Measurements from ENCODE around the gene KRT76.

Gene KRT76

DNA sequence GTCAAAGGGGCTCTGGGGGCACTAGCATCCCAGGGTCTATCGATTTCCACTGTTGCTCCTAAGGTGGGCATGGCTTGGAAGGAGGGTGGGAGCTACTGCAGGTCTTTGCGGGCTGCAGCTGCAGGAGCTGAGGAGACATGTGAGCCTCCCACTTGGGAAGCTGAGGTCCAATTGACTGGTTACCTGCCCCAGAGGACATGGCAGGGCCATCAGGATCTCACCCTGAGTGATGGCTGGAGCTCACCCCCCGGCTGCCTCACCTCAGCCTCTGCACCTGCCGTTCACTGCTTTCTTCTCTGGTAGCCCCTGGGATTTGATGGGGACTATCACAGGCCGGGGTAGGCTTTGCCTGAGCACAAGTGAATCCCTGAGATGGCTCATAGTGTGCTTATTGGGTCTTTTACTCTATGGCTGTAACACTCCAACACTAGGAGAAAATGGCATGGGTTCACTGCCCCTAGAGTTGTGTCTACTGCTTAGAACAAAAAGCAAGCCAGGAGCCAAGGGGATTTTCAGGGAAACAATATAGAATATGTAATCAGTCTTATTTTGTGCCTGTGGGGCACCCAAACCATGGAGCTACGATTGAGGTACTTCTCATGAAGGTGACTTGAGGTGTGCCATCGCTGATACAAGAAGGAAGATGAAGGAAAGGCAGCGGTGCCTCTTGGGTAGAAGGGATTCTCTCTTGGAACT is 40.0 kb upstream of the KRT76 start:
- Histone ChIP-seq H3K9me3 (ENCODE audit: low read length) (no peaks in the 10 kb centered on the region), H3K27me3 (ENCODE audit: insufficient read depth, low read length) (peaks cover 5% of the 10 kb centered on the region; the same call in 1 of the 2 replicates), H2AFZ (ENCODE audit: low read length) (no peak overlapping the region), H3K4me3 (ENCODE audit: low read depth, low read length, poor library complexity, severe bottlenecking) (no peak overlapping the region), H4K20me1 (ENCODE audit: insufficient read depth, low read length) (no peaks in the 10 kb centered on the region), H3K36me3 (ENCODE audit: insufficient read depth, low read length) (no peaks in the 10 kb centered on the region), H3K4me2 (ENCODE audit: low read length) (no peak overlapping the region), H3K4me1 (ENCODE audit: insufficient read depth, low read length, severe bottlenecking) (no peaks in the 10 kb centered on the region), H3F3A (ENCODE audit: insufficient read depth, low read length) (no peaks in the 10 kb centered on the region), H3K9me2 (ENCODE audit: low read depth, low read length) (no peaks in the 10 kb centered on the region), H3K9ac (ENCODE audit: low read length) (no peak overlapping the region), H3K79me2 (ENCODE audit: insufficient read depth, low read length) (no peaks in the 10 kb centered on the region), H3K27ac (ENCODE audit: low read depth, low read length, poor library complexity, severe bottlenecking) (no peak overlapping the region)
- TF ChIP-seq, protein P1, sequence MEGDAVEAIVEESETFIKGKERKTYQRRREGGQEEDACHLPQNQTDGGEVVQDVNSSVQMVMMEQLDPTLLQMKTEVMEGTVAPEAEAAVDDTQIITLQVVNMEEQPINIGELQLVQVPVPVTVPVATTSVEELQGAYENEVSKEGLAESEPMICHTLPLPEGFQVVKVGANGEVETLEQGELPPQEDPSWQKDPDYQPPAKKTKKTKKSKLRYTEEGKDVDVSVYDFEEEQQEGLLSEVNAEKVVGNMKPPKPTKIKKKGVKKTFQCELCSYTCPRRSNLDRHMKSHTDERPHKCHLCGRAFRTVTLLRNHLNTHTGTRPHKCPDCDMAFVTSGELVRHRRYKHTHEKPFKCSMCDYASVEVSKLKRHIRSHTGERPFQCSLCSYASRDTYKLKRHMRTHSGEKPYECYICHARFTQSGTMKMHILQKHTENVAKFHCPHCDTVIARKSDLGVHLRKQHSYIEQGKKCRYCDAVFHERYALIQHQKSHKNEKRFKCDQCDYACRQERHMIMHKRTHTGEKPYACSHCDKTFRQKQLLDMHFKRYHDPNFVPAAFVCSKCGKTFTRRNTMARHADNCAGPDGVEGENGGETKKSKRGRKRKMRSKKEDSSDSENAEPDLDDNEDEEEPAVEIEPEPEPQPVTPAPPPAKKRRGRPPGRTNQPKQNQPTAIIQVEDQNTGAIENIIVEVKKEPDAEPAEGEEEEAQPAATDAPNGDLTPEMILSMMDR (IDR thresholded peaks at IDR 0.05; ENCODE audit: low read length): no peak

DNA sequence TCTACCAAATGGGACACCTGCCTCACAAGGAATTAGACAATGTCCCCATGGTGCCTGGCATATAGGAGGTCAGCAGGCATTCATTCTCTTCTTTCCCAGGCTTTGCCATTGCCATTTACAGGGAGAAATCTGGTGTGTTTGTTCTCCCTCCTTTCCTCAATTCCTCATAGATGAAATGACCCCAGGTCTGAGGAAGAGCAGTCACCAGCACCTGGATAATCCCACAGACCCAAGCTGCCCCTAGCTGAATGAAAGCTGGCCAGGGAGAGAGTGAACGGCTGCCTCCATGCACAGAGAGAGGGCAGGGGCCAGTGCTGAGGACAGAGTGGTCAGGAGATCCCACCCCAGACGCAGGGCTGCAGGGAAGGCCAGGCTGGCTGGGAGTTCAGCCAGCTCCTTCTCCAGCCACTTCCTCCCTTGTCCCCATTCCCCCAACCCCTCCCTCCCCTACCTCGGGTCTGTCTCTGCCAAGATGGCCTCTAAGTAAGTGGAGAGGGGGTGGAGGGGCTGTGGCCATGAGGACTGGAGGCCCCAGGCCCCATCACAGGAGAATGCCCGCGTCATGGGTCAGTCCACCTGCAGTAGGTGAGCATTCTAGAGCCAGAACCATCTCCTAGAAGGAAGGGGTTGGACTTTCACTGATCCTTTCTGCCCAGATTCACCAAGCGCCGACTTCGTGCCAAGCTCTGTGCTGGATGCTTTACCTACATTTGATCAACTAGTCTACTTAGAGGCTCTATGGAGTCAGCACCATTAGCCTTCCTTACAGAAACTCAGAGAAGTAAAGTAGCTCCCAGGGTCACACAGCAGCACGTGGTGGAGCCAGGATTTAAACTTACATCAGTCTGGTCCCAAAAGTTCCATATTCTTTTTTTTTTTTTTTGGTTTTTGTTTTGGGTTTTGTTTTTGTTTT is 38.8 kb upstream of the KRT76 start:
- H3K79me2 ChIP-seq (ENCODE audit: insufficient read depth, low read length): no peaks in the 10 kb centered on the region

DNA sequence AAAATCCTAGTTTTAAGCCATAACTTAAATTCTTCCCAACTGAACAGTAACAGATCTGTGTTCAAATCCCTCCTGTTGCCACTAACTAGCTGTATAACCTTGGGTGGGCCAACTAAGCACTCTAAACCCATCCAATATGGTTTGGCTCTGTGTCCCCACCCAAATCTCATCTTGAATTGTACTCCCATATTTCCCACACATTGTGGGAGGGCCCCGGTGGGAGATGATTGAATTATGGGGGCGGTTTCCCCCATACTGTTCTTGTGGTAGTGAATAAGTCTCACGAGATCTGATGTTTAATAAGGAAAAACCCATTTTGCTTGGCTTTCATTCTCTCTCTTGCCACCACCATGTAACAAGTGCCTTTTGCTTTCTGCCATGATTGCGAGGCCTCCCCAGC is 38.0 kb upstream of the KRT76 start:
- peaks cover 5% of the 10 kb centered on the region; the same call in 1 of the 2 replicates for H3K27me3 ChIP-seq (ENCODE audit: insufficient read depth, low read length)
- no peaks in the 10 kb centered on the region for H3K9me3 ChIP-seq (ENCODE audit: low read length)
- no peak for TF ChIP-seq EZH2 (IDR thresholded peaks at IDR 0.05; ENCODE audit: borderline replicate concordance, low read length)
- TF ChIP-seq, protein P1 (IDR thresholded peaks at IDR 0.05; ENCODE audit: low read length): no peak
- no peaks in the 10 kb centered on the region for H3F3A ChIP-seq (ENCODE audit: insufficient read depth, low read length)
- H3K4me3 ChIP-seq (ENCODE audit: low read depth, low read length, poor library complexity, severe bottlenecking): no peak overlapping the region
- no peaks in the 10 kb centered on the region for H4K20me1 ChIP-seq (ENCODE audit: insufficient read depth, low read length)
- no peak overlapping the region for H3K9ac ChIP-seq (ENCODE audit: low read length)
- H2AFZ ChIP-seq (ENCODE audit: low read length): no peak overlapping the region
- no peak overlapping the region for H3K27ac ChIP-seq (ENCODE audit: low read depth, low read length, poor library complexity, severe bottlenecking)
- H3K36me3 ChIP-seq (ENCODE audit: insufficient read depth, low read length): no peaks in the 10 kb centered on the region
- no peaks in the 10 kb centered on the region for H3K4me1 ChIP-seq (ENCODE audit: insufficient read depth, low read length, severe bottlenecking)
- no peaks in the 10 kb centered on the region for H3K9me2 ChIP-seq (ENCODE audit: low read depth, low read length)
- no peaks in the 10 kb centered on the region for H3K79me2 ChIP-seq (ENCODE audit: insufficient read depth, low read length)
- H3K4me2 ChIP-seq (ENCODE audit: low read length): no peak overlapping the region

More for the DNA sequence above, 38.8 kb upstream of the KRT76 start:
- Histone ChIP-seq H3K9me2 (ENCODE audit: low read depth, low read length) (no peaks in the 10 kb centered on the region), H3K36me3 (ENCODE audit: insufficient read depth, low read length) (no peaks in the 10 kb centered on the region), H3K9me3 (ENCODE audit: low read length) (no peaks in the 10 kb centered on the region), H4K20me1 (ENCODE audit: insufficient read depth, low read length) (no peaks in the 10 kb centered on the region), H3K4me3 (ENCODE audit: low read depth, low read length, poor library complexity, severe bottlenecking) (no peak overlapping the region), H3K4me2 (ENCODE audit: low read length) (no peak overlapping the region), H3F3A (ENCODE audit: insufficient read depth, low read length) (no peaks in the 10 kb centered on the region), H3K4me1 (ENCODE audit: insufficient read depth, low read length, severe bottlenecking) (no peaks in the 10 kb centered on the region), H3K27me3 (ENCODE audit: insufficient read depth, low read length) (peaks cover 5% of the 10 kb centered on the region; the same call in 1 of the 2 replicates), H2AFZ (ENCODE audit: low read length) (no peak overlapping the region), H3K27ac (ENCODE audit: low read depth, low read length, poor library complexity, severe bottlenecking) (no peak overlapping the region), H3K9ac (ENCODE audit: low read length) (no peak overlapping the region)
- TF ChIP-seq EZH2 (IDR thresholded peaks at IDR 0.05; ENCODE audit: borderline replicate concordance, low read length): no peak
- TF ChIP-seq, protein P1 (IDR thresholded peaks at IDR 0.05; ENCODE audit: low read length): no peak
